H9 (cell line): ENCODE results near the gene RPL27A. TPM values are rescaled to one million over a fixed set of nuclear protein-coding genes. Genes with fewer than 3 reads are reported as not detected.
A peak's percentile ranks its signal among the peaks of the same experiment; 100 is the strongest.

Experiments
- DNase-seq: peaks from one replicate; pipeline ENCODE4 v3.0.0-alpha.2; 2017
- H2AFZ ChIP-seq: one replicate; pipeline ENCODE4 v1.6.1; 2013; ENCODE audit warnings: mild to moderate bottlenecking, low read length, control low read depth, moderate library complexity
- H2AK5ac ChIP-seq: 2 replicates; pipeline ENCODE4 v1.6.1; 2013; ENCODE audit warnings: low read length, control low read depth, mixed read lengths; ENCODE audit not compliant: insufficient read length
- H2BK120ac ChIP-seq: one replicate; pipeline ENCODE4 v1.6.1; 2013; ENCODE audit warnings: low read depth, mild to moderate bottlenecking, low read length, control low read depth, inconsistent platforms; ENCODE audit not compliant: poor library complexity, severe bottlenecking
- H2BK12ac ChIP-seq: 2 replicates; pipeline ENCODE4 v1.6.1; 2013; ENCODE audit warnings: low read length, control low read depth, mixed read lengths, low read depth; ENCODE audit not compliant: insufficient read length
- H2BK15ac ChIP-seq: 2 replicates; pipeline ENCODE4 v1.6.1; 2013; ENCODE audit warnings: low read depth, low read length, control low read depth
- H2BK20ac ChIP-seq: one replicate; pipeline ENCODE4 v1.6.1; 2013; ENCODE audit warnings: low read depth, mild to moderate bottlenecking, low read length, control low read depth, inconsistent platforms; ENCODE audit not compliant: poor library complexity, severe bottlenecking
- H2BK5ac ChIP-seq: 2 replicates; pipeline ENCODE4 v1.6.1; 2013; ENCODE audit warnings: low read length, control low read depth, mixed read lengths; ENCODE audit not compliant: insufficient read length
- H3K14ac ChIP-seq: 2 replicates; pipeline ENCODE4 v1.6.1; 2013; ENCODE audit warnings: low read length, control low read depth; ENCODE audit not compliant: insufficient read depth
- H3K18ac ChIP-seq: 2 replicates; pipeline ENCODE4 v1.6.1; 2013; ENCODE audit warnings: low read depth, mild to moderate bottlenecking, mixed read lengths, low read length, control low read depth; ENCODE audit not compliant: insufficient read length
- H3K23ac ChIP-seq: 2 replicates; pipeline ENCODE4 v1.6.1; 2013; ENCODE audit warnings: low read length, control low read depth, mixed read lengths, low read depth; ENCODE audit not compliant: insufficient read length
- H3K23me2 ChIP-seq: 2 replicates; pipeline ENCODE4 v1.6.1; 2013; ENCODE audit warnings: low read depth, mild to moderate bottlenecking, mixed read lengths, low read length, control low read depth; ENCODE audit not compliant: insufficient read length, poor library complexity, severe bottlenecking
- H3K27ac ChIP-seq: 2 replicates; pipeline ENCODE4 v1.5.1; 2013; ENCODE audit warnings: low read length, control low read depth, mixed read lengths, low read depth; ENCODE audit not compliant: insufficient read length
- H3K27me3 ChIP-seq: 2 replicates; pipeline ENCODE4 v1.6.1; 2013; ENCODE audit warnings: low read length, control low read depth, inconsistent platforms; ENCODE audit not compliant: insufficient read depth
- H3K4ac ChIP-seq: 2 replicates; pipeline ENCODE4 v1.6.1; 2013; ENCODE audit warnings: low read depth, mild to moderate bottlenecking, control low read depth, inconsistent platforms, low read length, moderate library complexity
- H3K4me1 ChIP-seq: 2 replicates; pipeline ENCODE4 v1.6.1; 2013; ENCODE audit warnings: low read length, control low read depth, inconsistent platforms; ENCODE audit not compliant: insufficient read depth
- H3K4me2 ChIP-seq: 2 replicates; pipeline ENCODE4 v1.6.1; 2013; ENCODE audit warnings: low read length, control low read depth, mixed read lengths; ENCODE audit not compliant: insufficient read length, insufficient read depth
- H3K56ac ChIP-seq: 2 replicates; pipeline ENCODE4 v1.6.1; 2013; ENCODE audit warnings: low read depth, mild to moderate bottlenecking, mixed read lengths, low read length, control low read depth; ENCODE audit not compliant: insufficient read length
- H3K79me1 ChIP-seq: 2 replicates; pipeline ENCODE4 v1.6.1; 2013; ENCODE audit warnings: low read depth, mild to moderate bottlenecking, moderate library complexity, low read length, control low read depth, inconsistent platforms; ENCODE audit not compliant: insufficient read depth, poor library complexity, severe bottlenecking
- H3K79me2 ChIP-seq: 2 replicates; pipeline ENCODE4 v1.6.1; 2013; ENCODE audit warnings: low read length, control low read depth, inconsistent platforms; ENCODE audit not compliant: insufficient read depth
- H3K9ac ChIP-seq: 2 replicates; pipeline ENCODE4 v1.6.1; 2013; ENCODE audit warnings: low read length, control low read depth, mixed read lengths; ENCODE audit not compliant: insufficient read length; ENCODE audit errors: extremely low read depth
- H3K9me3 ChIP-seq: one replicate; pipeline ENCODE4 v1.6.1; 2013; ENCODE audit warnings: low read depth, low read length, inconsistent platforms; ENCODE audit not compliant: control insufficient read depth
- H3T11ph ChIP-seq: one replicate; pipeline ENCODE4 v1.6.1; 2013; ENCODE audit warnings: mild to moderate bottlenecking, low read length, control low read depth, inconsistent platforms
- H4K20me1 ChIP-seq: one replicate; pipeline ENCODE4 v1.6.1; 2013; ENCODE audit not compliant: control insufficient read depth, insufficient read length, insufficient read depth
- H4K5ac ChIP-seq: 2 replicates; pipeline ENCODE4 v1.6.1; 2013; ENCODE audit warnings: low read depth, mild to moderate bottlenecking, mixed read lengths, low read length, control low read depth; ENCODE audit not compliant: insufficient read length
- H4K8ac ChIP-seq: replicated peaks from 2 replicates; pipeline ENCODE4 v1.6.1; 2013; ENCODE audit warnings: low read length, control low read depth, mixed read lengths, low read depth; ENCODE audit not compliant: insufficient read length
- H4K91ac ChIP-seq: 2 replicates; pipeline ENCODE4 v1.6.1; 2013; ENCODE audit warnings: low read depth, mild to moderate bottlenecking, moderate library complexity, mixed read lengths, low read length, control low read depth; ENCODE audit not compliant: insufficient read length
- H3K27ac Mint-ChIP-seq, 3 experiments: 2 replicates in 2 of 3; 3 replicates in 1 of 3; pipeline ENCODE4 v1.8.0; 2020 to 2021; ENCODE audit warnings: mixed read lengths in 3 of 3, mild to moderate bottlenecking in 1 of 3, moderate library complexity in 1 of 3
- H3K27me3 Mint-ChIP-seq: 2 replicates; pipeline ENCODE4 v1.8.0; 2021; ENCODE audit warnings: low read depth, mild to moderate bottlenecking, moderate library complexity, mixed read lengths
- H3K36me3 Mint-ChIP-seq, 3 experiments: 2 replicates in 2 of 3; 3 replicates in 1 of 3; pipeline ENCODE4 v1.8.0; 2020 to 2021; ENCODE audit warnings: low read depth in 3 of 3, mixed read lengths in 3 of 3; ENCODE audit not compliant: insufficient read depth in 1 of 3
- H3K4me1 Mint-ChIP-seq, 2 experiments: 2 replicates each; pipeline ENCODE4 v1.8.0; 2020; ENCODE audit warnings: mixed read lengths in 2 of 2
- H3K4me3 Mint-ChIP-seq, 2 experiments: 2 replicates in 1 of 2; 3 replicates in 1 of 2; pipeline ENCODE4 v1.8.0; 2020 to 2021; ENCODE audit warnings: mild to moderate bottlenecking in 2 of 2, mixed read lengths in 2 of 2, moderate library complexity in 1 of 2
- H3K9me3 Mint-ChIP-seq, 2 experiments: 2 replicates in 1 of 2; 3 replicates in 1 of 2; pipeline ENCODE4 v1.8.0; 2020; ENCODE audit warnings: mild to moderate bottlenecking in 2 of 2, mixed read lengths in 2 of 2, moderate library complexity in 1 of 2
- CTCF ChIP-seq: fragments of 200-600 bp; sonication (generic); conservative IDR thresholded peaks from 3 replicates; pipeline ENCODE4 v1.8.0; 2021; ENCODE audit warnings: antibody characterized with exemption, mild to moderate bottlenecking
- WGBS: extraction: QIAGEN DNeasy Blood & Tissue Kit; methylation state at CpG from one replicate; pipeline ENCODE4 v1.1.7; 2013; ENCODE audit warnings: missing lambda C conversion rate, low lambda C conversion rate, mixed read lengths; ENCODE audit not compliant: insufficient read length; ENCODE audit errors: extremely low coverage; 5-methylcytosine and 5-hydroxymethylcytosine counted together
- total RNA-seq: library from RNA; stranded (reverse); gene quantifications from 2 replicates; pipeline ENCODE4 v1.2.1, GENCODE V29; 2021

The RPL27A gene
- total RNA-seq, 1 experiment from 2014 or later = 1,152 TPM

- DNase-seq = no peak
- TF ChIP-seq CTCF = no peak
- H4K8ac ChIP-seq = no peak overlapping the region
- H3K4me1 Mint-ChIP-seq = peaks cover 29 to 32% of the 10 kb centered on the region in 2 experiments
- no peaks in the 10 kb centered on the region for H4K20me1 ChIP-seq
- H3K4me1 ChIP-seq = no peaks in the 10 kb centered on the region
- H2AFZ ChIP-seq = no peak overlapping the region
- H3K18ac ChIP-seq = peak overlapping the region; percentile 33
- H3K36me3 Mint-ChIP-seq = peaks cover 12 to 22% (median 13%) of the 10 kb centered on the region in 3 experiments
- peak overlapping the region; percentile 31; the same call in 1 of the 2 replicates for H3K14ac ChIP-seq
- no peak overlapping the region for H3K56ac ChIP-seq
- H3K23me2 ChIP-seq = no peaks in the 10 kb centered on the region
- H2BK120ac ChIP-seq = no peak overlapping the region
- H3K4ac ChIP-seq = no peak overlapping the region; the same call in 1 of the 2 replicates
- no peak overlapping the region for H3K9ac ChIP-seq
- no peak overlapping the region for H2BK20ac ChIP-seq
- no peak overlapping the region for H3K27ac ChIP-seq
- H3K4me3 Mint-ChIP-seq = no peak overlapping the region
- peak overlapping the region in 2 of 3 experiments; percentile 61 to 71; a peak in 2 of 7 replicates for H3K27ac Mint-ChIP-seq
- no peaks in the 10 kb centered on the region for H3K9me3 Mint-ChIP-seq
- H3K27me3 Mint-ChIP-seq = no peaks in the 10 kb centered on the region
- H2BK15ac ChIP-seq = no peak overlapping the region
- H3K4me2 ChIP-seq = no peak overlapping the region
- no peak overlapping the region for H3K23ac ChIP-seq
- H2BK5ac ChIP-seq = no peak overlapping the region
- no CpG with 5 or more reads among the region's 10 CpGs for WGBS
- H3K79me1 ChIP-seq = no peaks in the 10 kb centered on the region
- no peak overlapping the region for H2AK5ac ChIP-seq
- no peak overlapping the region for H3T11ph ChIP-seq
- H3K79me2 ChIP-seq = no peaks in the 10 kb centered on the region
- no peak overlapping the region for H2BK12ac ChIP-seq
- no peak overlapping the region for H4K5ac ChIP-seq
- no peaks in the 10 kb centered on the region for H3K9me3 ChIP-seq
- H3K27me3 ChIP-seq = no peaks in the 10 kb centered on the region
- no peak overlapping the region for H4K91ac ChIP-seq
Measured at GRCh38 chr11:8707541-8708191, 25.1 kb downstream of the RPL27A start.
